ENCODE results near the gene PTPRE. TPM values are rescaled to one million over a fixed set of nuclear protein-coding genes. Genes with fewer than 3 reads are reported as not detected.

Gene PTPRE
- total RNA-seq, 1 donor from 2014 or later = 1.2 TPM

DNA sequence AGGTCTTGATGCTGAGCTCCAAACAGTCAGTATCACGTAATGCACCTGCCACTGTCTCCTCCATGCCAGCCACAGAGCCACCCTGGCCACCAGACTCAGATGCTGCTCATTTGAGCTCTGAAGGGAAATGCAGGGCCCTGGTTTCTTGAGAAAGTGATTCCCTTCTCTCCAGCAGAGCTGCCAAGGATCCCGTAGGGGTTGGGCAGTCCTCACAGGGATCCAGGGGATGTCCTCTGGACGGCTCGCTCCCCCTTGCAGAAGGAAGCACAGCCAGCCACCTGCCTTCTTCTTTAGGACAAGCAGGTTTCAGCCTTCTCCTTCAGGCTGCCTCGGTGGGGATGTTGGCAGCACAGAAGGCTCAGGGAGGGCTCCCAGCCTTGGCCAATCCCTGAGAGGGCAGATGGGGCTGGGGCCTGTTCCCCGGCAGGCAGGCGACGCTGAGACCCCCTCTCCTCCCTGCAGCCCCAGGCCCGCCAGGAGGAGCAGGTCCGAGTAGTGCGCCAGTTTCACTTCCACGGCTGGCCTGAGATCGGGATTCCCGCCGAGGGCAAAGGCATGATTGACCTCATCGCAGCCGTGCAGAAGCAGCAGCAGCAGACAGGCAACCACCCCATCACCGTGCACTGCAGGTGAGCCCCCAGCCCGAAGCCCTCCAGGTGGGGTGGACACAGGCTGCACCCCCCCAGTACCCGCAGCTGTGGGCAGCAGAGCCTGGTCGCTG is 170.4 kb downstream of the PTPRE start:
- DNase-seq (ENCODE audit: extremely low spot score, unreplicated experiment) = no peak
- no peak overlapping the region for H3K27ac Mint-ChIP-seq (ENCODE audit: unreplicated experiment)
- H3K27me3 Mint-ChIP-seq (ENCODE audit: unreplicated experiment) = peaks cover 20% of the 10 kb centered on the region
- H3K4me3 Mint-ChIP-seq (ENCODE audit: unreplicated experiment) = no peak overlapping the region
- no peaks in the 10 kb centered on the region for H3K9me3 Mint-ChIP-seq (ENCODE audit: unreplicated experiment)
- H3K4me1 Mint-ChIP-seq (ENCODE audit: unreplicated experiment) = no peaks in the 10 kb centered on the region
- no peaks in the 10 kb centered on the region for H3K36me3 Mint-ChIP-seq (ENCODE audit: unreplicated experiment)
- TF ChIP-seq, protein P1, sequence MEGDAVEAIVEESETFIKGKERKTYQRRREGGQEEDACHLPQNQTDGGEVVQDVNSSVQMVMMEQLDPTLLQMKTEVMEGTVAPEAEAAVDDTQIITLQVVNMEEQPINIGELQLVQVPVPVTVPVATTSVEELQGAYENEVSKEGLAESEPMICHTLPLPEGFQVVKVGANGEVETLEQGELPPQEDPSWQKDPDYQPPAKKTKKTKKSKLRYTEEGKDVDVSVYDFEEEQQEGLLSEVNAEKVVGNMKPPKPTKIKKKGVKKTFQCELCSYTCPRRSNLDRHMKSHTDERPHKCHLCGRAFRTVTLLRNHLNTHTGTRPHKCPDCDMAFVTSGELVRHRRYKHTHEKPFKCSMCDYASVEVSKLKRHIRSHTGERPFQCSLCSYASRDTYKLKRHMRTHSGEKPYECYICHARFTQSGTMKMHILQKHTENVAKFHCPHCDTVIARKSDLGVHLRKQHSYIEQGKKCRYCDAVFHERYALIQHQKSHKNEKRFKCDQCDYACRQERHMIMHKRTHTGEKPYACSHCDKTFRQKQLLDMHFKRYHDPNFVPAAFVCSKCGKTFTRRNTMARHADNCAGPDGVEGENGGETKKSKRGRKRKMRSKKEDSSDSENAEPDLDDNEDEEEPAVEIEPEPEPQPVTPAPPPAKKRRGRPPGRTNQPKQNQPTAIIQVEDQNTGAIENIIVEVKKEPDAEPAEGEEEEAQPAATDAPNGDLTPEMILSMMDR (IDR thresholded peaks at IDR 0.05) = no peak

- TF ChIP-seq, protein P1 (IDR thresholded peaks at IDR 0.05) = peak; percentile 82
- no peak overlapping the region for H3K4me3 Mint-ChIP-seq (ENCODE audit: unreplicated experiment)
- no peak overlapping the region for H3K27ac Mint-ChIP-seq (ENCODE audit: unreplicated experiment)
- H3K9me3 Mint-ChIP-seq (ENCODE audit: unreplicated experiment) = no peaks in the 10 kb centered on the region
- peaks cover 20% of the 10 kb centered on the region for H3K27me3 Mint-ChIP-seq (ENCODE audit: unreplicated experiment)
- H3K4me1 Mint-ChIP-seq (ENCODE audit: unreplicated experiment) = no peaks in the 10 kb centered on the region
- no peaks in the 10 kb centered on the region for H3K36me3 Mint-ChIP-seq (ENCODE audit: unreplicated experiment)
- no peak for DNase-seq (ENCODE audit: extremely low spot score, unreplicated experiment)
Observed at GRCh38 chr10:128078136-128078969, 171.4 kb downstream of the PTPRE start.

DNA sequence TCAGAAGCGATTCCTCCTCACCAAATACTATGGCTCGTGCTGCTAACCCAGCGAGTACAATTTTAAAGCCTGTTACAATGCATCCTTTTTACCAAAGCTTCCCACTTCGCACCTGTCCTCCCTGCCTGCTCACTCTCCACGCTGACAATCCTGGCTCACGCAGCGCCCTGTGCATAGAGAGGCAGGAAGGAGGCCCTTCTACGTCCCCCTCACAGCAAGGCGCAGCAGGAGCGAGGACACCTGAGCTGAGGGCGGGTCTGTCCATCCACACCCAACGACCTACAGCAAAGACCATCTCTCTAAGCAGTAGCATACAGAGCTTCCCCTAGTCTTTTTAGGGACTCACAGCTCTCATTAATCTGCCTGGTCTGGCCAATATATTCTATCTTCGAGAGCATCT is 173.3 kb downstream of the PTPRE start:
- TF ChIP-seq, protein P1 (IDR thresholded peaks at IDR 0.05) = no peak

DNA sequence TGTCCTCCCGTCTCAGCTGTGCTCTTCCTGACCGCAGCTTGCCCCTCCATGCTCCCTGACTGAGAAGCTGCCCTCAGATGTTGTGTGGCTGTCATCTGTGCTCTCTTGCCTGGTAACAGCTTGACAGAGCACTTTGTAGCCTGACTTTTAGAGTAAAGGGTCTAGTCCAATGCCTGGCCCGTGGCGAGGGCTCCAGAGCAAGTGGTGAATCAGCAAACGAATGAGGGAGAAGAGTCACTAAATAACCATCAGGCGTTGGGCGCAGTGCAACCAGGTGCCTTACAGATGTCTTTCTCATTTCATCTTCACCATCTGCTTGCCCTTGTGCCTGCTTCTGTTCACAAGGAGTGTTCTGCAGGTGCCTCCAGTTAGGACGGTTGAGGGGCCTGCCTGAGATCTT is 173.7 kb downstream of the PTPRE start:
- Mint-ChIP-seq H3K27ac (ENCODE audit: unreplicated experiment) (no peak overlapping the region), H3K36me3 (ENCODE audit: unreplicated experiment) (no peaks in the 10 kb centered on the region), H3K4me1 (ENCODE audit: unreplicated experiment) (no peaks in the 10 kb centered on the region), H3K27me3 (ENCODE audit: unreplicated experiment) (peaks cover 23% of the 10 kb centered on the region), H3K4me3 (ENCODE audit: unreplicated experiment) (no peak overlapping the region), H3K9me3 (ENCODE audit: unreplicated experiment) (no peaks in the 10 kb centered on the region)
- TF ChIP-seq, protein P1 (IDR thresholded peaks at IDR 0.05) = no peak
- DNase-seq (ENCODE audit: extremely low spot score, unreplicated experiment) = no peak

More for the DNA sequence above, 173.3 kb downstream of the PTPRE start:
- Mint-ChIP-seq H3K9me3 (ENCODE audit: unreplicated experiment) (no peaks in the 10 kb centered on the region), H3K36me3 (ENCODE audit: unreplicated experiment) (no peaks in the 10 kb centered on the region), H3K4me3 (ENCODE audit: unreplicated experiment) (no peak overlapping the region), H3K4me1 (ENCODE audit: unreplicated experiment) (no peaks in the 10 kb centered on the region), H3K27me3 (ENCODE audit: unreplicated experiment) (peaks cover 23% of the 10 kb centered on the region), H3K27ac (ENCODE audit: unreplicated experiment) (no peak overlapping the region)
- DNase-seq (ENCODE audit: extremely low spot score, unreplicated experiment) = no peak

- DNase-seq (ENCODE audit: extremely low spot score, unreplicated experiment) = no peak
- Mint-ChIP-seq H3K36me3 (ENCODE audit: unreplicated experiment) (no peaks in the 10 kb centered on the region), H3K27ac (ENCODE audit: unreplicated experiment) (no peak overlapping the region), H3K4me3 (ENCODE audit: unreplicated experiment) (no peak overlapping the region), H3K27me3 (ENCODE audit: unreplicated experiment) (peaks cover 19% of the 10 kb centered on the region), H3K9me3 (ENCODE audit: unreplicated experiment) (no peaks in the 10 kb centered on the region), H3K4me1 (ENCODE audit: unreplicated experiment) (no peaks in the 10 kb centered on the region)
- TF ChIP-seq, protein P1 (IDR thresholded peaks at IDR 0.05) = no peak
Observed at GRCh38 chr10:128081222-128081621, 174.3 kb downstream of the PTPRE start.

Data from osteocyte (in vitro differentiated cells).